Stimulated activated CD4-positive, alpha-beta T cell treated with anti-CD3 and anti-CD28 coated beads, Interleukin-1b, Interleukin-23, amount 100 ng/mL, for 24 hours (primary cell): ENCODE measurements around the gene TLCD3B.

Source experiments
- DNase-seq, 4 experiments: peaks; one replicate each; pipeline ENCODE4 v3.0.0-alpha.2; 2020; ENCODE audit warnings: low read depth in 4 of 4, low spot score in 1 of 4

Gene TLCD3B

GRCh38 chr16:29990034-29990433 lies 41.0 kb downstream of the TLCD3B start:
- DNase-seq, result no peak

- no peak for DNase-seq
These were observed 41.8 kb downstream of the TLCD3B start for GRCh38 chr16:29989111-29989858.

- DNase-seq, result no peak
These were observed 42.6 kb downstream of the TLCD3B start for GRCh38 chr16:29988346-29989075.

- no peak for DNase-seq
These were observed 43.5 kb downstream of the TLCD3B start for GRCh38 chr16:29987371-29988085.

- no peak for DNase-seq
These were observed 44.1 kb downstream of the TLCD3B start for GRCh38 chr16:29986931-29987330.

GRCh38 chr16:29986231-29986630 lies 44.8 kb downstream of the TLCD3B start:
- no peak for DNase-seq

GRCh38 chr16:29985271-29985811 lies 45.7 kb downstream of the TLCD3B start:
- DNase-seq, result no peak

GRCh38 chr16:29984764-29985147 lies 46.3 kb downstream of the TLCD3B start:
- DNase-seq, result no peak

- no peak for DNase-seq
These were observed 46.8 kb downstream of the TLCD3B start for GRCh38 chr16:29984137-29984763.

GRCh38 chr16:29983420-29984136 lies 47.5 kb downstream of the TLCD3B start:
- DNase-seq, result no peak

GRCh38 chr16:29982560-29983419 lies 48.3 kb downstream of the TLCD3B start:
- no peak for DNase-seq

GRCh38 chr16:29978564-29979270 lies 52.4 kb downstream of the TLCD3B start:
- no peak for DNase-seq

- no peak for DNase-seq
These were observed 53.0 kb downstream of the TLCD3B start for GRCh38 chr16:29978081-29978480.

- no peak for DNase-seq
These were observed 53.8 kb downstream of the TLCD3B start for GRCh38 chr16:29977063-29977825.

GRCh38 chr16:29975811-29976511 lies 55.1 kb downstream of the TLCD3B start:
- no peak for DNase-seq

- DNase-seq, result no peak
These were observed 55.9 kb downstream of the TLCD3B start for GRCh38 chr16:29975134-29975538.
